Fibroblast of the conjunctiva (primary cell): Measurements from ENCODE around the gene EFNB2.

Source experiments
- DNase-seq: peaks from one replicate; pipeline ENCODE4 v3.0.0-alpha.2; 2010; ENCODE audit warnings: low read depth

Gene EFNB2

GRCh38 chr13:106500445-106500844 is 35.0 kb downstream of the EFNB2 start:
- DNase-seq = no peak

DNA sequence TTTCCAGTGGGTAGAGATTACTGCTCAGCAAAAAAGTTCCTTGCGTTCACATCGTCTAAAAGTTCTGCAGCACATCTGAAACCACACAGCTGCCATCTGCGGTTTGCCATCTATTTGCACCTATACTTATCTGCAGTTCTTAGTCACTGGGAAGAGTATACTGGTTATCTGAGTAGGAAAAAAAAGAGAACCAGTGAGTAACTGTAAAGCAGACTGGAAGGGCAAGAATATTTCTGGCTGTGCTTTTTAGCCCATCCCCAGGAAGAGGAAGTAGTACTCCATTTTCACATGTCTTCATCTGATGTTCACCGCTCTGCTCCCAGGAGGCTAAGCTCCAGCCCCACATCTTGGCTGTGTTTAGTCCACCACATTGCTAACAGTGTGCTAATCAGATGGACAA is 35.6 kb downstream of the EFNB2 start:
- no peak for DNase-seq

- no peak for DNase-seq
Measured at GRCh38 chr13:106499113-106499512, 36.3 kb downstream of the EFNB2 start.

- DNase-seq = no peak
Measured at GRCh38 chr13:106498571-106498970, 36.9 kb downstream of the EFNB2 start.

DNA sequence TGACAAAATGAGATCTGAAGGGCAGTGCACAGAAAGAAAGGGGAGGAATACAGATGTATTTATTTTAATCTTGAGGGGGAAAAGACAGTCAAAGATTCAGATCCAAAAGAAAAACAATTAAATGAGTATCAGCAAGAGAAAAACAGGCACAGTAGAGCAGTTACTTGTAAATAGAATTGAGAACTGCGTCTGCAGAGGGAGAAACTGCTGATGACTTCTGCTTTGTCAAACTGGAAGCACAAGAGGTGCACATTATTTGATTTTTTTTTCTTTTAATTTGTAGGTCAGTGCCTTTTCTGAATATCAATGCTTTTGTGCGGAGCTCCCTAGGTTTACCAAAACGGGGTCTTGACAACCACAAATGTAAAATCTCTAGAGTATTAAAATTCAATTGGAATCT is 37.3 kb downstream of the EFNB2 start:
- DNase-seq = no peak

DNA sequence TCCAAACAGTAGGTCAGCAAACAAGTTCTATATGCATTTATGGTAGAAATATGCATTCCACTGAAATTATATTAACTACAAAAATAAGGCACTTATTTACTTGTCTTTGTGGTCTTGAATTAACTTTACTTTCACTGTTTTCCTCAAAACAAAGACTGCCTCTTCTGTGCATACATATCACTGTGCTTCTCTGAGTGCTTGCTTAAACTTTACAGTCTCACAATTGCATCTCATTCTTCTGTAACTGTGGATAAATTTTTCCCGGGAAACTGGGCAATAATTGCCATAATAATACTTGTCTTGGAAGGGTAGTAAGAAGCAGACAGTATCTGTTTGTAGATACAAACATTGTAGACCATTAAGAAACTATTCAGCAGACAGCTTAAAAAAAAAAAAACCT is 38.4 kb downstream of the EFNB2 start:
- no peak for DNase-seq

- no peak for DNase-seq
Measured at GRCh38 chr13:106496072-106496997, 39.1 kb downstream of the EFNB2 start.

DNA sequence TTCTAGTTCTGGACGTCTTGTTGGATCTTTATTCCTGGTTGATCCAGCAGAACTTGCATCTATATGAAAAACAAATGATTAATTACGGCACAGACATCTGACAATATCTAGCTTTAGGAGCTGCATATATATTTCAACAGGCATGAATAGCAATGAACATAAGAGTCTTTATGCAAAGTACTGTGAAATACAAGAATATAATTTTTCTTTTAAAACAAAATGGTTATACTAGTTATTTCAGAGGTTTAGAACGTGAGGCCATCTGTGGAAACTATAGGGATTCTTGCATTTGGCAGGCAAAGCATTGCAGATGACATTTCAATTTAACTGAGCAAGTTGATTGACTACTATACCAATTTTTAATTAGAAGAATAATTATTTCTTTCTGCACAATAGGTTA is 40.5 kb downstream of the EFNB2 start:
- DNase-seq = no peak

GRCh38 chr13:106494506-106494905 is 41.0 kb downstream of the EFNB2 start:
- DNase-seq = no peak

DNA sequence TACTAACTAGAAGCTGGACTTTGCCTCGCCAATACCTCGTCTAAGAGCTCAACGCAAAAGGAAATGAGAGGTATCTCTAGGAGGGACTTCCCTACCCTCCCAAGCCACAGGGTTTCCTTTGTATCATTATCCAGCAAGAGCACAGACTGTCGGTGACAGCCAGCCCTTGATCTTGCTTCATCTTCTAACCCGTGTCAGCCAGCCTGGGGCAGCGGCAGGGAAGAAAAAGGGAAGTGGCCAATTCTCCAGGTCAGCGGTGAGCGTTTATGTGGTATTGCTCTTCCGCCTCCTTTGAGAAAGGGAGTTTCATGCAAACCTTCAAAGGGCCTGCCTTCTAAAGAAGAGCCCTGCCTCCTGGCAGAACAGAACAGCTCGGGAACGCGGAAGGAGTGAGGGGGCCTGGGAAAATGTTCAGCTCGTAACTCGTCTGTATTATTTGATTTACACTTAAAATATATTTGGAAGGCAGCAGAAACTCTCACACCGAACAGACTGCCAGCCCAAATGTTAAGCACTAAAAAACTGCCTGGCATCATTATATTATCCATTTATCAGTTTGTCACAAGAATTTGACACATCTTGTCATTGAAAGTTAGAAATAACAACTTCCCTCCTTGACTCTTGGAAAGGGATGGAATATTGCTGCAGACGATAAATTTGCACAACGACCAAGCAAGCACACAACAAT is 41.8 kb downstream of the EFNB2 start:
- no peak for DNase-seq

DNA sequence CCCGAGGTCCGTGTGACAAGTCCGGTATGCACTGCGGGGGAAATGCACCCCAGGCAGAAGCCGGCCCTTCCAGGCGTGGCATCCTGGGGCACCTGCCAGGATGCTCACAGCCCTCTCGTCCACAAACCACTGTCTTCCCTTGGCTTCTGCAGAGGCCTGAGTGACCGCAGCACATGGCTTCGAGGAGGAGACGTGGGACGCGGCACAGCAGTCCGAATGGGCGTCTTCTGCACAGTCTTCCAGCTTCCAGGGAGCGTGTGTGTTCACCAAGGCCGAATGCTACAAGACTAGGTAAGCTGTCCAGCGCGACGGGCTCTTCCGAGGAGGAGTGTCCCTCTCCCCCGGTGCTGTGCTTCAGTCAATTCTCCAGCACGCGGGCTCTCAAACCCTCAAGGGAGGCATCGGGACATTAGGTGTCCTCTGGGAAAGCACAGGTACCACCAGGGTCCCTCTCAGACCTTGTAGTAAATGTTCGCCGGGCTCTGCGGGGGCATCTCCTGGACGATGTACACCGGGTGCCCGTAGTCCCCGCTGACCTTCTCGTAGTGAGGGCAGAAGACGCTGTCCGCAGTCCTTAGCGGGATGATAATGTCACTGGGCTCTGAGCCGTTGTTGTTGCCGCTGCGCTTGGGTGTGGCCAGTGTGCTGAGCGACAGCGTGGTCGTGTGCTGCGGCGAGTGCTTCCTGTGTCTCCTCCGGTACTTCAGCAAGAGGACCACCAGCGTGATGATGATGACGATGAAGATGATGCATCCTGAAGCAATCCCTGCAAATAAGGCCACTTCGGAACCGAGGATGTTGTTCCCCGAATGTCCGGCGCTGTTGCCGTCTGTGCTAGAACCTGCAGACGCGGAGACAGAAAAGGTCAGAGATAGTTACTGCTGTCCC is 42.6 kb downstream of the EFNB2 start:
- DNase-seq = no peak

DNA sequence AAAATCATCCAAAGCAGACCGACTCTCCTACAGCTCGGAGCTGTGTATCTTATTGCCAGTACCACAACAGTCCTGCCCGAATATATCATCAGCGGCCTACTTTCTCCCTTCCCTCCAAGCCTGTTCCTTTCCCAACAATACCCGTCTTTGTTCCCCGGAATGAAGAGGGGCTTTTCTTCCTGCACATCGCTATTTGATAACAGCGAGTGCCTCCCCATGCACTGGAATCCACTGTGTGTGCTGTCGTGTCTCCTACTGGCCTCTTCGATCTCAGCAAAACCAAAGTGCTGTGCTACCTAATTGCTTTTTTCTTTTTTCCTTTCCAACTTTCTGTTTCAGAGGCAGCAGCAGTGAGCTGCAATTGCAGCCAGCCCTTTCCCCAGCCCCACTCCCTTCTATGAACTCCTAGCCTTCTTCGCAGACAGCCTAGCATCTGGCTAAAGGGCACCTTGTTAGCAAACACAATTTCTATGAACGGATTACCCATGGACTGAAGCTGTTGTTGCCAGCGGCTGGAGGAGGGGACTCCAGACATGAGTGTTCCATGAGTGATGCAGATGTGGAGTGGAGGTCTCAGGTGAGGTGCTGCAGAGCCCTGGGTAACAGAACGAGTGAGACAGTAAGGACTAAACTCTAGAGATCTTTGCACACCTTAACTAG is 43.4 kb downstream of the EFNB2 start:
- DNase-seq = no peak

DNA sequence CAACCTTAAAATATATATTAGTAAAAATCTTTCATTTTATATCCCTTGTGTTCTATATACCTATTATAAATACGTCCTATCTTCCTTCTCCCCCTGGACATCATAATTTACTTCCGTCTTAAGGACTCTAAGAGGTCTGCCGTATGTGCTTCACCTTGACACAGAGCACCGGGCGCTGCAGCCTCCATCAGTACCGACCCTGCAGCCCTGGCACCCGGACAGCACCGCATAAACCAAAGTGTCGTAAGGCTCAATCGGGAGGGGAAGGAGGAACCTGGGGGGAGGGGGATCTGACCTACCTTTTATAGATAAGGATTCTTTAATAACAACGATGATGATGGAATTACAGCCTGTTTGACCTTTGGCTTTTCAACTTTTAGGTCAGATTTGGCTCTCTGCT is 44.0 kb downstream of the EFNB2 start:
- no peak for DNase-seq

- no peak for DNase-seq
Measured at GRCh38 chr13:106490569-106491321, 44.7 kb downstream of the EFNB2 start.

- DNase-seq = no peak
Measured at GRCh38 chr13:106489849-106490568, 45.5 kb downstream of the EFNB2 start.

DNA sequence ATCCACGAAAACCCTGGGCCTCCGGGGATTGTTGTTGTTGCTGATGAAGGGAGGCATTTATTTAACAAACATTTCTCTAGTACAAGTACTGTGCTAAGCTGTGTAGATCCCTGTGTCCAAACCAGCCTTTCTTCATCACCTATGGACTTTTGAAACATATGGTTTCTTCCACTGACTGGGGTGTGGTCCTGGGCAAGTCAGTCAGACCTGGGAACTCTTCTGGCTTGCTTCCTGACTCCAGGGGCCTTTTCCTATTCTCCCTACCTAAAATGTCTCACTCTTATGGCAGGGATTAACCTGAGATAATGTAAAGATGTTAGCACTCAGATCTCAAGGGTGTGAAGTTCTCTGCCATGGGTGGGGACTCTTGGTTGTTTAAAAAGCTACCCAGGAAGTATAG is 46.8 kb downstream of the EFNB2 start:
- DNase-seq = no peak

DNA sequence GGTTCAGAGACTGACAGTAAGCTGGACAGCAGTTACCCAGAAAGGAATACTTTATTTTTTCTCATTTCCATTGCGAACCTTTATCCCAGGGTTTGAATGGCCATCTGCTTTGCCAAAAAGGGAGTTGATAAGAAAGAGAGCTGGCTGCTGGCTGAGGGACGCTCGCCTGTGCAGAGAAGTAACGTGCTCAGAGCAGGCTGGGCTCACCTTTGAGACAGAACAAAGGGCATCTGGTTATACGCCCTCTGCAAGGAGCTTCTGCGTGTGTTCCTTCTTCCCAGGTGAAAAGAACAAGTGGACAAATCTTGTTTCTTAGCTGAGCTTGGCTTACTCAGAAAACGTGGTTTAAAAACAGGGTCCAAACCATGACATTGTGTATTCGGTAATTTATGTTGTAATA is 47.4 kb downstream of the EFNB2 start:
- DNase-seq = no peak

GRCh38 chr13:106487129-106487528 is 48.3 kb downstream of the EFNB2 start:
- DNase-seq = no peak

DNA sequence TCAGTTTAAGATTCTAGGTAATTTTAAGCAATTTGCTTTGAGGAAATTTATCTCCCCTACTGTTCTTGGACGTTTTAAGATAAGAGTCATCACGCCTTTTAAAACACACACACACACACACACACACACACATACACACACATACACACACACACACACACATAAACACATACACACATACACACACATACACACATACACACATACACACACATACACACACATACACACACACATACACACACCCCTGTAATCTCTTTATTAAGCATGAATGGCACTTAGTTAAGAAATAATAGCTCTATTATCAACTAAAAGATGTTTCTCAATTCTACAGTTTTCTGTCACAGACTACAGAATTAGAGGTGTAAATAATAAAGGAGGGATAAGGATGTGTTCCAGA is 49.2 kb downstream of the EFNB2 start:
- DNase-seq = no peak

- DNase-seq = no peak
Measured at GRCh38 chr13:106484537-106485193, 50.8 kb downstream of the EFNB2 start.
